IMR-90 (cell line): Measurements from ENCODE around the gene MRC1. TPM values are rescaled to one million over a fixed set of nuclear protein-coding genes. Genes with fewer than 3 reads are reported as not detected.

Experiments used
- ATAC-seq: fragments of 200-7000 bp; cut with Tn5 transposase; 2 replicates; pipeline ENCODE4 v1.9.1; 2020; ENCODE audit warnings: low read depth, mild to moderate bottlenecking, moderate library complexity
- BruUV-seq: library from RNA; stranded (reverse); fragments of 400-500 nt; replicated peaks from 2 replicates; lab custom pipeline; 2021; lab: Mats Ljungman, UMichigan
- CTCF ChIA-PET: fragments of 300-600 bp; formaldehyde crosslinking; extraction: SDS; loops from one replicate; lab custom pipeline; 2021; ENCODE audit warnings: antibody characterized with exemption; lab: Yijun Ruan, JAX
- POLR2A ChIA-PET: fragments of 300-600 bp; sonication (Branson Sonifier 250); formaldehyde crosslinking; loops from one replicate; lab custom pipeline; 2022; ENCODE audit warnings: antibody characterized with exemption; ENCODE audit not compliant: unreplicated experiment; lab: Charles Lee
- DNase-seq: peaks from one replicate; pipeline ENCODE4 v3.0.0; 2013
- H2AFZ ChIP-seq: replicated peaks from 2 replicates; pipeline ENCODE3; 2013; ENCODE audit warnings: low read length, mild to moderate bottlenecking; ENCODE audit not compliant: poor library complexity
- H2AK5ac ChIP-seq: 2 replicates; pipeline ENCODE4 v1.6.1; 2013; ENCODE audit warnings: low read depth, low read length, inconsistent platforms
- H2AK9ac ChIP-seq: replicated peaks from 2 replicates; pipeline ENCODE3; 2013; ENCODE audit warnings: mild to moderate bottlenecking, low read depth, low read length, moderate library complexity; ENCODE audit not compliant: poor library complexity
- H2BK120ac ChIP-seq: 2 replicates; pipeline ENCODE4 v1.6.1; 2013; ENCODE audit warnings: low read depth, low read length, inconsistent platforms
- H2BK15ac ChIP-seq: 3 replicates; pipeline ENCODE4 v1.6.1; 2013; ENCODE audit warnings: low read depth, low read length, inconsistent platforms
- H2BK20ac ChIP-seq: 2 replicates; pipeline ENCODE4 v1.6.1; 2013; ENCODE audit warnings: low read depth, mild to moderate bottlenecking, inconsistent platforms, low read length, moderate library complexity
- H2BK5ac ChIP-seq: 2 replicates; pipeline ENCODE4 v1.6.1; 2013; ENCODE audit warnings: mild to moderate bottlenecking, low read depth, low read length, inconsistent platforms; ENCODE audit not compliant: poor library complexity, severe bottlenecking
- H3K14ac ChIP-seq: replicated peaks from 2 replicates; pipeline ENCODE4 v1.6.1; 2013; ENCODE audit warnings: low read depth, low read length, inconsistent platforms
- H3K18ac ChIP-seq: 2 replicates; pipeline ENCODE4 v1.6.1; 2013; ENCODE audit warnings: low read depth, low read length, control low read depth
- H3K23ac ChIP-seq: 2 replicates; pipeline ENCODE4 v1.6.1; 2013; ENCODE audit warnings: low read depth, low read length, inconsistent platforms
- H3K27ac ChIP-seq: 2 replicates; pipeline ENCODE4 v1.5.1; 2013; ENCODE audit warnings: mild to moderate bottlenecking, control low read depth, low read length; ENCODE audit not compliant: insufficient read depth
- H3K27me3 ChIP-seq: 2 replicates; pipeline ENCODE4 v1.6.1; 2013; ENCODE audit warnings: low read length; ENCODE audit not compliant: control insufficient read depth, insufficient read depth
- H3K36me3 ChIP-seq: 2 replicates; pipeline ENCODE4 v1.6.1; 2013; ENCODE audit warnings: low read length, mixed read lengths; ENCODE audit not compliant: control insufficient read depth, insufficient read depth
- H3K4ac ChIP-seq: 2 replicates; pipeline ENCODE4 v1.6.1; 2013; ENCODE audit warnings: low read depth, low read length, inconsistent platforms
- H3K4me1 ChIP-seq: 2 replicates; pipeline ENCODE4 v1.6.1; 2013; ENCODE audit warnings: low read length, mixed read lengths; ENCODE audit not compliant: control insufficient read depth, insufficient read depth
- H3K4me2 ChIP-seq: 2 replicates; pipeline ENCODE4 v1.6.1; 2013; ENCODE audit warnings: low read depth, mild to moderate bottlenecking, control low read depth, low read length, moderate library complexity
- H3K4me3 ChIP-seq: 2 replicates; pipeline ENCODE4 v1.5.1; 2013; ENCODE audit warnings: low read depth, mild to moderate bottlenecking, control low read depth, low read length, moderate library complexity; ENCODE audit not compliant: insufficient read depth
- H3K56ac ChIP-seq: 2 replicates; pipeline ENCODE4 v1.6.1; 2013; ENCODE audit warnings: low read length, inconsistent platforms; ENCODE audit not compliant: insufficient read depth; ENCODE audit errors: extremely low read depth
- H3K79me1 ChIP-seq, 2 experiments: 2 replicates each; pipeline ENCODE4 v1.6.1; 2013; ENCODE audit warnings: low read length in 2 of 2, inconsistent platforms in 1 of 2, low read depth in 1 of 2
- H3K9ac ChIP-seq: 2 replicates; pipeline ENCODE4 v1.6.1; 2013; ENCODE audit warnings: low read depth, low read length, control low read depth
- H3K9me1 ChIP-seq: 2 replicates; pipeline ENCODE4 v1.6.1; 2013; ENCODE audit warnings: low read length, inconsistent platforms; ENCODE audit not compliant: insufficient read depth
- H3K9me3 ChIP-seq: 2 replicates; pipeline ENCODE4 v1.6.1; 2013; ENCODE audit warnings: low read length; ENCODE audit not compliant: control insufficient read depth, insufficient read depth
- H4K20me1 ChIP-seq: 2 replicates; pipeline ENCODE4 v1.6.1; 2013; ENCODE audit warnings: low read length, inconsistent platforms; ENCODE audit not compliant: insufficient read depth
- H4K5ac ChIP-seq: 2 replicates; pipeline ENCODE4 v1.6.1; 2013; ENCODE audit warnings: mild to moderate bottlenecking, low read depth, low read length, control low read depth
- H4K8ac ChIP-seq, 2 experiments: 2 replicates each; pipeline ENCODE4 v1.6.1; 2013; ENCODE audit warnings: low read depth in 2 of 2, low read length in 2 of 2, control low read depth in 1 of 2, inconsistent platforms in 1 of 2
- H4K91ac ChIP-seq: 2 replicates; pipeline ENCODE4 v1.6.1; 2013; ENCODE audit warnings: low read depth, low read length, inconsistent platforms; ENCODE audit not compliant: insufficient read depth
- BHLHE40 ChIP-seq: fragments of 150-350 bp; IDR thresholded peaks from 2 replicates; pipeline ENCODE4 v1.6.1; 2016; ENCODE audit warnings: mild to moderate bottlenecking, low read depth, low read length
- CEBPB ChIP-seq: IDR thresholded peaks from 2 replicates; pipeline ENCODE4 v1.6.1; 2012; ENCODE audit warnings: low read depth, low read length, improper control_type of control experiment
- FOS ChIP-seq: fragments of 150-350 bp; IDR thresholded peaks from 2 replicates; pipeline ENCODE4 v1.6.1; 2016; ENCODE audit warnings: low read depth, low read length
- MAFK ChIP-seq: IDR thresholded peaks from 2 replicates; pipeline ENCODE4 v1.6.1; 2012; ENCODE audit warnings: low read depth, low read length, improper control_type of control experiment
- MXI1 ChIP-seq: IDR thresholded peaks from 2 replicates; pipeline ENCODE4 v1.6.1; 2012; ENCODE audit warnings: low read depth, mild to moderate bottlenecking, low read length, moderate library complexity, borderline replicate concordance
- POLR2A ChIP-seq: IDR thresholded peaks from 2 replicates; pipeline ENCODE4 v1.6.1; 2012; ENCODE audit warnings: mild to moderate bottlenecking, low read depth, low read length
- RCOR1 ChIP-seq: IDR thresholded peaks from 2 replicates; pipeline ENCODE4 v1.6.1; 2012; ENCODE audit warnings: mild to moderate bottlenecking, low read length, improper control_type of control experiment; ENCODE audit not compliant: insufficient replicate concordance
- WGBS, 2 experiments: methylation state at CpG; one replicate each; pipeline versions ENCODE4 v1.1.5 to v1.1.7; 2013; ENCODE audit warnings: missing lambda C conversion rate in 2 of 2; ENCODE audit not compliant: insufficient read length in 1 of 2; ENCODE audit errors: extremely low coverage in 2 of 2; 5-methylcytosine and 5-hydroxymethylcytosine counted together
- dilution Hi-C: fragments of 300-500 bp; cut with HindIII; formaldehyde crosslinking; loops from one replicate; pipeline ENCODE4 v1.14.3; 2018; ENCODE audit warnings: low sequenced_read_pairs; ENCODE audit not compliant: unreplicated experiment
- in situ Hi-C: fragments of 300-500 bp; cut with MboI; formaldehyde crosslinking; loops from 3 replicates; pipeline ENCODE4 v1.14.3; 2019; ENCODE audit warnings: low sequenced_read_pairs, inconsistent platforms, mixed read lengths
- intact Hi-C: fragments of 100-400 bp; cut with micrococcal nuclease; formaldehyde crosslinking; loops from 2 replicates; pipeline ENCODE4 v1.10.0; 2022
- polyA plus RNA-seq, 3 experiments: library from polyadenylated mRNA; depleted of rRNA; stranded (reverse); fragments of >200 nt; gene quantifications; 2 replicates each; pipeline ENCODE4 v1.2.3, GENCODE V29; 2012; ENCODE audit warnings: low replicate concordance in 1 of 3
- total RNA-seq: library from RNA; depleted of rRNA; stranded (reverse); fragments of >200 nt; gene quantifications from 2 replicates; pipeline ENCODE4 v1.2.3, GENCODE V29; 2012
- TF ChIP-seq, protein P1 (sequence below): conservative IDR thresholded peaks from 2 replicates; pipeline ENCODE4 v1.5.1; 2012; ENCODE audit warnings: mild to moderate bottlenecking, low read depth, low read length, improper control_type of control experiment

The MRC1 gene
- total and polyA plus RNA-seq, 2 of the 4 experiments (the other 2 are of a cell fraction): not detected

GRCh38 chr10:17811146-17811865 is 2.2 kb downstream of the MRC1 start:
- ATAC-seq (no peak), DNase-seq (no peak)
- no peak overlapping the region for H3K4me3 ChIP-seq
- dilution Hi-C loops: no loop called here
- CTCF ChIA-PET: no interaction called here
- no peak overlapping the region for H3K56ac ChIP-seq
- H3K9ac ChIP-seq: no peak overlapping the region
- H3K9me3 ChIP-seq: no peaks in the 10 kb centered on the region
- H2BK120ac ChIP-seq: no peak overlapping the region
- no peak overlapping the region for H3K18ac ChIP-seq
- no peak overlapping the region for H4K91ac ChIP-seq
- POLR2A ChIA-PET: no interaction called here
- no peak overlapping the region for H2BK5ac ChIP-seq
- H3K4me2 ChIP-seq: no peak overlapping the region
- H3K9me1 ChIP-seq: no peaks in the 10 kb centered on the region
- no peaks in the 10 kb centered on the region for H4K20me1 ChIP-seq
- H3K79me1 ChIP-seq: no peaks in the 10 kb centered on the region
- H3K4ac ChIP-seq: no peak overlapping the region
- H3K36me3 ChIP-seq: no peaks in the 10 kb centered on the region
- H2BK20ac ChIP-seq: no peak overlapping the region
- no TSS peak for BruUV-seq
- no peak overlapping the region for H3K23ac ChIP-seq
- intact Hi-C loops: no loop called here
- no peak overlapping the region for H4K8ac ChIP-seq
- peaks cover 6% of the 10 kb centered on the region for H3K27me3 ChIP-seq
- H3K27ac ChIP-seq: no peak overlapping the region
- no peak overlapping the region for H4K5ac ChIP-seq
- no peak overlapping the region for H2AK5ac ChIP-seq
- no peak overlapping the region for H2BK15ac ChIP-seq
- H2AK9ac ChIP-seq: no peak overlapping the region
- no peaks in the 10 kb centered on the region for H3K4me1 ChIP-seq
- in situ Hi-C loops: no loop called here
- WGBS, 2 experiments: 100% methylated on average over 1 of the region's 4 CpGs
- H3K14ac ChIP-seq: no peak overlapping the region
- TF ChIP-seq BHLHE40: no peak
- no peak for TF ChIP-seq MXI1
- TF ChIP-seq CEBPB: no peak
- no peak for TF ChIP-seq POLR2A
- no peak for TF ChIP-seq RCOR1
- TF ChIP-seq FOS: no peak
- TF ChIP-seq, protein P1, sequence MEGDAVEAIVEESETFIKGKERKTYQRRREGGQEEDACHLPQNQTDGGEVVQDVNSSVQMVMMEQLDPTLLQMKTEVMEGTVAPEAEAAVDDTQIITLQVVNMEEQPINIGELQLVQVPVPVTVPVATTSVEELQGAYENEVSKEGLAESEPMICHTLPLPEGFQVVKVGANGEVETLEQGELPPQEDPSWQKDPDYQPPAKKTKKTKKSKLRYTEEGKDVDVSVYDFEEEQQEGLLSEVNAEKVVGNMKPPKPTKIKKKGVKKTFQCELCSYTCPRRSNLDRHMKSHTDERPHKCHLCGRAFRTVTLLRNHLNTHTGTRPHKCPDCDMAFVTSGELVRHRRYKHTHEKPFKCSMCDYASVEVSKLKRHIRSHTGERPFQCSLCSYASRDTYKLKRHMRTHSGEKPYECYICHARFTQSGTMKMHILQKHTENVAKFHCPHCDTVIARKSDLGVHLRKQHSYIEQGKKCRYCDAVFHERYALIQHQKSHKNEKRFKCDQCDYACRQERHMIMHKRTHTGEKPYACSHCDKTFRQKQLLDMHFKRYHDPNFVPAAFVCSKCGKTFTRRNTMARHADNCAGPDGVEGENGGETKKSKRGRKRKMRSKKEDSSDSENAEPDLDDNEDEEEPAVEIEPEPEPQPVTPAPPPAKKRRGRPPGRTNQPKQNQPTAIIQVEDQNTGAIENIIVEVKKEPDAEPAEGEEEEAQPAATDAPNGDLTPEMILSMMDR: no peak
- TF ChIP-seq MAFK: no peak
- H2AFZ ChIP-seq: no peak overlapping the region
